Stimulated activated CD8-positive, alpha-beta memory T cell treated with anti-CD3 and anti-CD28 coated beads, Interleukin-2, amount 100 ng/mL, for 48 hours (primary cell): ENCODE data around the gene RERE.

Experiments used
- DNase-seq, 2 donors: peaks; one replicate each; pipeline ENCODE4 v3.0.0-alpha.2; 2020; ENCODE audit warnings: low read depth in 2 of 2

RERE gene

DNA sequence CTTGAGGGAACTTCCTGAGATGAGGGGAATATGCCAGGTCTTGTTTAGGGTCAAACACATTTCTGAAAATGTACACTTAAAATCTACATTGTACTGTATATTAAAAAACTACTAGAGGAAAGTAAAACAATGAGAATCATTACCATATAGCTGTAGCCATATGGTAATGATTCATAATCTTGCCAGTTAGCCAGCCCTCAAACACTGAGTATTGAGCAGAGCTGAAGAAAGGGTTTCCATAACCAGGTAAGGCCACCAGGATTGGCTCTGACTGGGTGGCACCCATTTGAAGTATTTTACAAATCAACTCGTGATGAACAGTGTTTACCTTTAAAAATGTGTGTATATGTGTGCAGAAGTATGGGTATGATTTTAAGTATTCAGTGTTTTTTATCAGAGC lies 272.8 kb downstream of the RERE start:
- no peak for DNase-seq

DNA sequence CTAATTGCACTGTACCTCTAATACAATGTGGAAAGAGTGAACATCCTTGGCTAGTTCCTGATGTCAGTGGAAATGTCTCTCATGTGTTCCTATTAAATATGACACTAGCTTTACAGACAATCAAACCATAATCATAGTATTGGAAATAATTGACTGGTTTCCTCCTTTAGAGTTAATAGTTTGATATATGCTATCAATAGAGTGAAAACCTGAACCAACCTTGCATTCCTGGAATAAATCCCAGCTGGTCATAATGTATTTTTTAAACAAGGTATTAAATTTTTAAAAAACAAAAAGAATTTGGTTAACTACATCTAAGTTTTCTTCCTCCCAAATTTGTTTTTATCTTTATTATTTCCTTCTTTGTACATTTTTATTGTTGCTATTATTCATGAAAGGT lies 273.5 kb downstream of the RERE start:
- no peak for DNase-seq

DNA sequence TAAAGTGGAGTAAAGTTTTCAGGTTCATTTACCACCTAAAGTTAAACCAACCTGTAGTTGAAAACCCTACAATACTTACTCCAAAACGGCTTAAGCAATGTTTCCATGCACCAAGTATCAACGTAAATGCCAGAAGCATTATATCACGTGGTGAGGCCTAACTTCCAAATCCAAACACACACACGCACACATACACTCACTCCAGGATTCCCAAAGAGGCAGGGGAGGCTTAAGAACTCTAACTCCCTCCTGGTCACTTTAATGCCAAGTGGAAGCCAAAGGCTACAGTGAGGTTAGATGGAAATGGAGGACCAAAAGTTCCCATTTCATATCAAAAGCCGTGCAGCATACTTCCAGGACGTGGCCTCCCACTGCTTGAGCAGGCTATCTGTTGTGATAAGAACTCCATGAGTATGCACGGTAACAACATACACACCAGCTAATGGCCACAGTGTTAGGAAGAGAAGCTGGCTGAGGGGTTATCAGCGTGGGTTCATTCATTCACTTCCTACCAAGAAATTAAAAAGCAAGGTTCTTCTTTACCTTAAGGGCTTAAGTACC lies 275.4 kb downstream of the RERE start:
- DNase-seq = no peak

DNA sequence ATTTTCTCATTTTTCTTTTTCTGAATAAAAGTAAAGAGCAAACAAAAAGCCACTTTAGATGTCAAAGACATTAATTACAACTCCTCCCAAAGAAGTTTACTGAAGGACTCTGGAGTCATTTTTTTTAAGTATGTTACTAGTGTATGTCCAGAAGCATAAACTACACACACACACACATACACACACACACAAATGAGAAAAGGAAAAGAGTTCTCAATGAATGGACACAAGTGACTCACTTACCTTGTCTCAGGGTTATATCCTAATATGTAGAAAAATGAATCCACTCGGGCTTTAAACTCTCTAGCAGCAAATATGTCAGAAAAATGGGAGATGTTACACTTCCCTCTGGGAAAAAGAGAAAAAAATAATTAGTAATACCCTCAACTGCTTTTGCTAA lies 276.5 kb downstream of the RERE start:
- DNase-seq = no peak

DNA sequence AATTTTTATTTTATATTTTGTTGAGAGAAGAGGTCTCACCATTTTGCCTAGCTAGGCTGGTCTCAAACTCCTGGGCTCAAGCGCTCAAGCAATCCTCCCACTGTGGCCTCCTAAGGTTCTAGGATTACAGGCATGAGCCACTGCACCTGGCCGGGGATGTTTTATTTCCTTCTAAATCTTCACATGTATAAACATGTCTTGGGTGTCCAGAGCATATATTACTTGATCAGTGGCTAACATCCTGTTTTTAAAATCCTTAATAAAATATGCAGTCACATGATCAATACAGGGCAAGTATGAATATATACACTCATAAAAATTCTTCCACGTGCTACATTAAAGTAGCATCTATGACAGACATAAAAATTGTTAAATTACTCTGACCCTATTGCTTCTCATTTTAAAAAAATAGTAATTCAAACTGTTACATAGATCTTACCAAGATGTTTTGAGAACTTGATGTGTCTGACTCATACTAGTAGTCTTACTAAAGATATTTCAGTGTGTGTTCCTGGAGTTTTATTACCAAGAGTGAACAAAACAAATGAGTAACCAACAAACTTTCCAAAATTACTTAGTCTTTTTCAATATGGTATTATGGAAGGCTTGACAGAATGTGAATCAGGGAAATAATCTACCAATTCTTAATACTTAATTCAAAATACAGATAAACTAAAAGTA lies 277.0 kb downstream of the RERE start:
- no peak for DNase-seq

DNA sequence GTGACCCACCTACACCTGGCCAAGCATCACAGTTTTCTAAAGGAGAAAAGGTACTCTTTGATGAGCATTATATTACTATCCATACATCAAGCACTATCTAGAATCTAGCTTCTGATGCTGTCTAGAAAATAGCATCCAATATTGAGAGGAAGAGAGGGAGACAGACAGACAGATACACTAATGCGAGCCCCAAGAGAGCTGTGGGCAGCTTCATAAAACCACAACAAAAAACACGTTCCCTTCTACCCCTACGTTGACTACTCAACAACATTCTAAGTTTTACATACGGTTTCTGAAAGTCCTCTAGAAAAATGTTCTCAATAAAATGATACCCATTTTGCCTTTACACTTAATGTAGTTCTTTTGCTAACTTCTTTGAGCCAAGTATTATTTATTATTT lies 277.8 kb downstream of the RERE start:
- no peak for DNase-seq

DNA sequence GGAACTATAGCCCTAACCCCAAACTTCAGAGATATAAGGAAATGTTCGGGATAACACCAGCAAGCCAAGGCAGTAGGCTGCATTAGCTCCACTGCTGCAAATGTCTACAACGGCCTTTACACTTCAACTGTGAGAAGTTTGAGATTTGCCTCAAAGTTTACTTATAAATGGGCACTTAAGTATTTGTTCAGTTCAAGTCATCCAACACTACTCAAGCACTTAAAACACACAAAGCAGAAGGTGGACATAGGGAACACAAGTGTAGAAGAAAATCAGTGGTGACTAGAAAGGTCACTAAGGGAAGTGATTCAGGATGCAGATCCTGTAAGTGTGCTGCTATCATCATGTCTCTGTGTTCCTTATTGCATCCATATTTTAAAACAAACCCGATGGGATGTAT lies 278.9 kb downstream of the RERE start:
- no peak for DNase-seq

DNA sequence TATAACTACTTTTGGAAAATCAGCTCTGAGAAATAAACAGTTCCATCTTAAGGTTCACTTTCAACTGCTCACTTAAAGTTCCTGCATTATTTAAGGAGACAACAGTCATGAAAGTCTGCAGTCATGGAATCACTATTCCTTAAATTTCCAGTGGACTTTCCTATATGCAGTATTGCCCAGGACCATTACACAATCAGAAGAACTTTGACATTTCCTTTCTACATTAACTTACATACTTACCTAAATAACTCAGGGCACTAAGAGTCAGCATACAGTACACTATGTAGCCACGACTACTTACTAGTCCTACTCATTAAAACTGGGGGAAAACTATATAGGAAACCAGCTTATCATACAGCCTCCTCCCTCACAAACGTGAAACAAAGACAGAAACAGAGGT lies 279.4 kb downstream of the RERE start:
- DNase-seq = no peak

DNA sequence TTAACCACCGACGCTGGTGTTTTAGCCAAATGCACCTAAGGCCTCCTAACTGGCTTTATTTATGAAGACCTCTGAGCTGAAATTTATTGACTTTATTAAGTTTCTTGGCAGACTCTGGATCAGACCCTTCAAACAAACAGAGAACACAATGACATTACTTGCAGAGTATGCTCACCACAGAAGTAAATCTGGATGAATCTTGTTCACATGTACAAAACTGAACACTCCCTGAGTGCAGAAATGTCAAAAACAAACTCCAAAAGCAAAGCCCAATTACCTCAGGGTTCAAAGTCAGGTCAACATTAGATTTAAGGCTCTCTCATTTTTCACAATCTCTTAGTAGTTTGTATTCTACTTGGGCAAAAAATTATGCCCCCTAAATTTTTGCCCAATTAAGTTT lies 280.9 kb downstream of the RERE start:
- no peak for DNase-seq

DNA sequence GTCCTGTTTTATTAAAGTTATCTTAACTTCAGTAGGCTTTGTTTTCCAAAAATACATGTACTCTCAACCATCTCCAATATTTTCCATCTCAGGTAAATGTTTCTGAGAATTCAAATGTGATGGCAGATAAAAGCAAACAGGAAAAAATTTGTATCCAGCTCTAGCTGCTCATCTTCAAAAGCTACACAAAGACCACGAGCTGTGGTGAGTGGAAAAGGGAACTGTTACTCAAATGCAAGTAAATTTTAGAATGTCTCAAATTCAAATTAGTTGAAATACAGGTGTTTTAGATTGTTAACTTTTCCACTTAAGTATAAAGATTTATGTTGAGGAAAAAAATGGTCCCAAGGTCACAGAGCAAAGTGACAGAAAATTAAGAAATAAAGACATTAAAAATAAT lies 283.5 kb downstream of the RERE start:
- DNase-seq = no peak

DNA sequence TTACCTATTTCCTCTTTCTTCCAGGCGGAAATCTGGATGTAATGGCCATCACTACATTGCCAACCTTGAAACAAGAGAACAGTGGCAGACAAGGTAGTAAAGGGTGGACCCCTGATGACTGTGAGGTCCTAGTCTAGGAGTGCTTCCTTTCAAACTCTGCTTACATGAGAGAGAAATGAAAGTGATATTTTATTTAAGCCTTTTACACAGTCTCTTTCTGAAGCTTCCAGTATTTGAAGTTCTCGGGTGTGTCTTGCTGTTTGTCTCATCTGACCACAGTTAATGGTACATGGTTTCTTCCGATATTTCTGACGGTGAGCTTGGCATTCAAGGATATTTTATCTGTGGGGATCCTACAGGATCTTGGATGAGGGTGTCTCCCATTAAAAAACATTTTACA lies 284.3 kb downstream of the RERE start:
- DNase-seq = no peak

DNA sequence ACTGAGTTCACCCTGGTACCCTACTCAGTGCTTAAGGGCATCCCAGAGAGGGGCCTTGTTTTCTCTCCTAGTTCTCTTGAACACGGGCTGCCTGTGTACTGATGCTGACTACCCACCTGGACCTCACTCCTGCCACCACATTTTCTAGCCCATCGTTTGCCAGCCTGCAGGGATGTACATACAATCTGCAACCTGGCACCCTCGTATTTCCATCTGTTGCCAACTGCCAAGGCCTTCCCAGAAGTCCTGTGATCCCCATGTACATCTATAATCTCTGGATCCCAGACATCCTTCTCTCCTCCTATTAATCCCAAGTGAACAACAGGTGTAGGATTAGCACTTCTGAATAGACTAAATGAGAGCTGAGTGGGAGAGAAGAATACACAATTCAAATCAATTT lies 287.5 kb downstream of the RERE start:
- DNase-seq = no peak

DNA sequence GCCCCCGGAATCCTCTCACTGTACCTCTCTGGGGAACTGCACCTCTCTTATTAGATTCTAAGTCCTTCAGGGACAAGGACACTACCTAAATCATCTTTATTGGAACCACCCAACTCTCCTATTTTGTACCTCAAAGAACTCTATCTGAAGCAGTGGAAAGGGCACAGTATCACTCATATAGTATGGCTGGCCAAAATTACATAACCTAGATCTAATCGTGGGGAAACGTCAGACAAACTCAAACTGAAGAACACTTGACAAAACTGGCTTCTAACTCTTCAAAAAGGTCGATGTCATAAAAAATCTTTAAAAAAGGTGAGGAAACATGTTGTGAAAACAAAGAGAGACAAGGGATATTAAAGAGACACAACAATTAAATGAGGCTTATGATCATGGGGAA lies 289.5 kb downstream of the RERE start:
- DNase-seq = no peak

DNA sequence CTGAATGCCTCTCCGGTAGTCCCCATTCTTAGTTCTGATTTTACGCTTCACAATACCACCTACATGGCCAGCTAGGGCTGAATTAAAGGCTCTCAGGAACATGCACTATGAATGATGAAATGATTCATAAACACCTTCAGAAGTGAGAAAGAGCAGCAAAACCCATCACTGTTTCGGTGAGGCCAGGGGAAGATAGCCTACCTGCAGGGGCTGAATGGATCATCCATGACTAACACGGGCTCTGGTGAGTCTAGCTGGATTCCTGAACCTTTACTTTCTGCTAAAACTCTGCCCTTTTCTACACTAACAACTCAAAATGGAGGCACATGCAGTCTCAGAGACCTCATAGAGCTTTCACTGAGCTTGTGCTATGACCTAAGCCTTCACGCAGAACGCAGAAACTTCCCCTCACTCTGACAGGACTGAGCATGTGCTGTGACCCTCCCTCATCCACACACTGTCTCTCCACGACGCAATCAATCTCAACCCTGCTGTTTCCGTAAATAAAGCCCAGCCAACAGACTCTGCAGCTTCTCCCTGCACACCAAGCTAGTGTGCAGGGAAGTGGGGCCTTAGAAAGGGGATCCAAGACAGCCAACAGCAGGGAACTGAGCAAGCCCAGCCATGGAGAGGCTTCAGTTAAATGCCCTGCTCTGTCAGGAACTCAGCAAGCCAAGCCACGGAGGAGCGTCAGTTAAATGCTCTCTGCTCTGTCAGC lies 291.7 kb downstream of the RERE start:
- DNase-seq = peak; percentile 27 to 50

DNA sequence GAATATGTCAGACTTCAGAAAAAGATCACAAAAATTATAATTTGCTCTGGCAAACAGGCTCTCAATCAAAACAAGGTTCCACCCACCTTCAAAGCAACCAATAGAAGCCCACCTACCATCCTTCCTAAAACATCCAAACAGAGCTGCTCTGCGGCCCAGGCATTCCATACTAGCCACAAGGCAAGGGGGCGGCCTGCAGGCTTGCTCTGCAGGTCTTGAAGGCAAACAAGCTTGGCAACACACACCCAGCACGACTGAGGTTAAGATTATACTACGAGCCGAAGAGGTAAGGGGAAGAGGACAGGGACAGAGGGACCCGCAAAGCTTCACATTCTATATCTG lies 292.3 kb downstream of the RERE start:
- DNase-seq = no peak

DNA sequence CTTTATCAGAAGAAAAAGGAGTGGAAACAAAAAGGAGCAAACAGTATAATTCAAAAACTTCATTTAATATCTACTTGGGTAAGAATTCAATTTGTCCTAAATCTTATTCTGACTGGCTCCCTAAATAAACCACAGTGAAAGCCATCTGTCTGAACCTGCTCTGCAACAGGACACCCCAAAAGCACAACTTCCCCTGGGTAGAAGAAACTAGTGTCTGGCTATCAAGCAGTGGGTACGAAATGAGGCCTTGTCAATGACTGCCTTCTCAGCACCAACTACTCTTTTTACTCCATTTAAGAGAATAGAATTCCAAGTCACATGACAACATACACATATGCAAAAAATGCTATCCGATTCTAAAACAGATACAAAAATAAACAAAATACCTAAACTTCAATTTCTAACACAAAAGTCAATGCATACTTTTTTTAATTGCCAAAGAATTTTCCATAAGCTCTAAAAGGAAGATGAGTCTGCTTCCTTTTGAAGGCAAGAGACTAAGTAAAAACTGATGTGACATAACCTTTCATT lies 292.7 kb downstream of the RERE start:
- no peak for DNase-seq

DNA sequence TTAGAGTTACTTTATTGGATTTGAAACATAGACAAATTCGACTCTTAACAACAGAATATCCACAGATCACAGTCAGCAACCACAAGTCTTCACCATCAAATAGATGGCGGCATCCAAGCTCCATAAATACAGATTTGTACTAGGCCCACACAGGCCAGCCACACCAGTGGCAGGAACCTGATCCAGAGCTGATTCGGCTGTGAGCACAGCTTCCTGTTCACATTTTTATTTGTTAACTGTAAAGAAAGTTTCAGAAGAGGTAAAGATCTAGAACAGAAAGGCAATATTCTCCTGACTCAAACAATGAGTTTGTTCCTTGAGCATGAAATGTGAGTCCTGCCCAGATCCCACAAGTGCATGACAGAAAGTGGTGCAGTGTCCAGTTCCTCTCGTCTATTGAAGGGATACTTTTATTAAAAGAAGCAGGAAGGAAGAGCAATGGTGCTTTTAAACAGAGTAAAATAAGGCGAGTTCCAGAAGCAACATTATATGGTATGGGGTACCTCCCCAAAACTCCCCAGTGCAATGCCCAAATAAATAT lies 293.7 kb downstream of the RERE start:
- no peak for DNase-seq

DNA sequence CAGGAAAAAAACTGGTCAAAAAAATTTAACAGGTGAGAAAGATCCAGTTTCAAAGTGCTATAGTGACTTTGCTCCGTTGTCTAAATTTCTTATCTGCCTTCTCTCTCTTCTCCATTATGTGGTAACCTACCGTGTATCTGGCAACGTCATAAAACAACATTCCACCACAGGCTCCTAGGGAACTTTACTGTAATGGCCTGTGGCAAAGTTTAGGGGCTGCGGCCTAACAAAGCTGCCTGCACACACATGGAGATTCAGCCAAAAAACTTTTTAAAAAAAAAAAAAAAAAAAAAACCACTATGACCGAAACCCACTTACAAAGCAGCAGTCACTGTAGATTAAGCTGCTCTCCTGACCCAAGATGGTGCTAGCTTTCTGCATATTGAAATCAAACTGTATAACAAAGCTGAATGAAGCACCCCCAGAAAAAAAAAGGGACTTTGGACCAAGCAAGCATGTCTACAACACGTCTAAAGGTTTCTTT lies 296.9 kb downstream of the RERE start:
- no peak for DNase-seq

DNA sequence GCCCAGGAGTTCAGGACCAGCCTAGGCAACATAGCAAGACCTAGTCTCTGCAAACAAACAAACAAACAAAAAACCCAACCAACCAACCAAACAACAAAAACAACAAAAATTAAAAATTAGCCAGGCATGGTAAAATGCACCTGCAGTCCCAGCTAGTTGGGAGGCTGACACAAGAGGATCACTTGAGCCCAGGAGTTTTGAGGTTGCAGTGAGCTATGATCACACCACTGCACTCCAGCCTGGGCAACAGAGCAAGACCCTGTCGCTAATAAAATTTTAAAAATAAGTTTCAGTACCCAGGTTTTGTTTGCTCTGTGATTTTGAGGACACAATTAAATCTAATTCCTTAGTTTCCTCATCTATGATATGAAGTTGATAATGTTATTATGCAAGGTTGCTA lies 298.3 kb downstream of the RERE start:
- no peak for DNase-seq

DNA sequence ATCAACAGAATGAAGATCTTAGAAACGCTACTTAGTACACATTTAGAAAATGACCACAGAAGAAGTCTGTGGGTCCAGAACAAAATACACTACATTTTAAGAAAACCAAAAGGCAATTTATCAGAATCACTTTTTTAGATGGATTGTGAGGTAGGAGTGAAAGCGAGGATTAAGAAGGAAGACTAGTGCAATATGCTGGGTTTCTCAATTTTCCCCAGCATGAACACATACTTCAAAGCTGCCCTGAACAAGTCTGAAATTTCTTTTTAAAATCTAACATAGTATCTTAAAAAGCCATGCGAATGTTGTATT lies 299.0 kb downstream of the RERE start:
- DNase-seq = no peak

DNA sequence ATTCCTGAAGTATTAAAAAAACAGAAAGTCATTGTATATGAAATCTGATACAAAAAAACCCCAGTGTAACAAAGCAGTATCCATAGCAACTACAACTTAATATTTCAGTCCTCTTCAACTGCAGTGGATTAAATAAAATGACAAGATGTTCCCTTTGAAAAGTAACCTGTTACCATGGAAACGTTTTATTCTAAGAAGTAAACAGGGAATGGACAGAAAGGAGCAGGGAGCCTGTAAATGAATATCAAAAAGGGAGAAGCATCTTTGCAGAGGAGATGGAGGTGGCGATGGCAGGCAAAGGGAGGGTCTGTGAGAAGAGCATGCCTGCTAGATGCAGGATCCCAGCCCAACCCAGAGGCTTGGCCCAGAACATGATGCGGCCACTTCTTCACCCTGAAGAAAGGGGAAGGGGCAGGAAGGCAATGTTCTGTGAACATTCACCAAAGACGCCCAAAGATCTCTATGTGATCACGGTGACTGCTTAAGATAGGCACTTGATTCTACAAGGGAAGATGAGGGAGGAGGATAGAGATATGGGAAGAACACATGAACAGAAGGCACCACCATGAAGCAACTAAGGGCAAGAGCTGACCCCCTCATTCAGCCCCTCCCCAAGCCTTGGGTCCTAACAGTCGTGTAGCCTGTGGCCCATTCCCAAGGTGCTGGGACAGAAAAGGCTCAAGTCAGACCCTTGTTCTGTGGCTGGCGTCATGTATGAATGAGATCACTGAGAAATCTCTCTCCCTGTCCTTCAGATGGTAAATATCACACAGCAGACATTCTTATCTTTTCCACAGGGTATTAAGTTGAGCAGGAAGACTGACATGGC lies 299.6 kb downstream of the RERE start:
- no peak for DNase-seq
